GM10266 (cell line): Measurements from ENCODE around the gene CAPS.

Source experiments
- DNase-seq: peaks from one replicate; pipeline ENCODE4 v3.0.0; 2012; ENCODE audit errors: extremely low spot score
- CTCF ChIP-seq: IDR thresholded peaks from 2 replicates; pipeline ENCODE4 v1.5.1; 2012; ENCODE audit warnings: mild to moderate bottlenecking, low read depth; ENCODE audit not compliant: control insufficient read depth, insufficient read depth; ENCODE audit errors: missing control alignments

Gene CAPS

GRCh38 chr19:5948752-5949564 lies 34.9 kb downstream of the CAPS start:
- TF ChIP-seq CTCF: no peak
- no peak for DNase-seq

- DNase-seq: no peak
Measured at GRCh38 chr19:5949792-5950305, 35.8 kb downstream of the CAPS start.

GRCh38 chr19:5950741-5951140 lies 36.7 kb downstream of the CAPS start:
- DNase-seq: no peak
- no peak for TF ChIP-seq CTCF

More at GRCh38 chr19:5949792-5950305, 35.8 kb downstream of the CAPS start:
- no peak for TF ChIP-seq CTCF

- DNase-seq: peak; percentile 47
- no peak for TF ChIP-seq CTCF
Measured at GRCh38 chr19:5951338-5951861, 37.3 kb downstream of the CAPS start.

- no peak for DNase-seq
- TF ChIP-seq CTCF: no peak
Measured at GRCh38 chr19:5952193-5953029, 38.4 kb downstream of the CAPS start.

GRCh38 chr19:5953030-5953589 lies 39.1 kb downstream of the CAPS start:
- DNase-seq: no peak
- TF ChIP-seq CTCF: no peak
